ENCODE measurements around the gene ZSCAN25.
"Not testable (repeated sequence)": the region's sequence is repeated elsewhere in the genome, so short reads cannot be mapped to it uniquely, and the experiment has no call there.

ZSCAN25 gene

GRCh38 chr7:99616359-99617191 lies at the start of gene ZSCAN25:
Gene ZSCAN25, plus strand, starts transcription at chr7:99616946. Its CDS starts 2,661 bp downstream, at chr7:99619607.
- peak; percentile 39 for FAIRE-seq

DNA sequence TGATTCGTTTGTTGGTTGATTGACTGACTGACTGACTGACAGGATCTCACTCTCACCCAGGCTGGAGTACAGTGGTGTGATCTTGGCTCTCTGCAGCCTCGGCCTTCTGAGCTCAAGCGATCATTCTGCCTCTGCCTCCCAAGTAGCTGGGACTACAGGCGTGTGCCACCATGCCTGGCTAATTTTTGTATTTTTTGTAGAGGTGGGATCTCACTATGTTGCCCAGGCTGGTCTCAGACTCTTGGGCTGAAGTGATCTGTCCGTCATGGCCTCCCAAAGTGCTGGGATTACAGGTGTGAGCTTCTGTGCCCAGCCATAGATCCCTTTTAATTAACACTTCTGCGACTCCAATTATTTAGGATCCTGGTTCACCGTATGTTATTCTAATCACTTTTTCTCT lies 48.0 kb upstream of the ZSCAN25 start:
- FAIRE-seq, result not testable (repeated sequence)

DNA sequence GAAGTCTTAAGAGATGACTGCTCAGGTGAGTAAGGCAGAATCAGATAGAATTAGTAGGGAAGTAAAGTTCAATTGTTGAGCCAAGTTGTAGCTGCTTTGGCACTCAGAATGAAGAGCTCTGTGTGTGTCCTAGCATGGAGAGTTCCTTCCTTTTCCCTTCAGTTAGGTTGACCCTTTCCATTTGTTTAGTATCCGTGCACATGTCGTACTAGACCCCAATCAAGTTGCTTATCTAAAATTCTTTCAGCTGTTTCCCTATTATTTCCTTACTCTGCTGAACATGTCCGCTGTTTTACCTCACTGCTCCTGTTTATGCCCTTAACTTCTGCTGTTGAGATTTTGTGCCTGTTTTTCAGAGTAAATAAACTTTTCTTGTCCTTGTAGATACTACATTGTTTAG lies 45.0 kb upstream of the ZSCAN25 start:
- no peak for FAIRE-seq

- FAIRE-seq, result no peak
These were observed 43.5 kb upstream of the ZSCAN25 start for GRCh38 chr7:99573257-99573656.

GRCh38 chr7:99576251-99576650 lies 40.5 kb upstream of the ZSCAN25 start:
- no peak for FAIRE-seq

- FAIRE-seq, result no peak
These were observed 37.3 kb upstream of the ZSCAN25 start for GRCh38 chr7:99579281-99579955.

DNA sequence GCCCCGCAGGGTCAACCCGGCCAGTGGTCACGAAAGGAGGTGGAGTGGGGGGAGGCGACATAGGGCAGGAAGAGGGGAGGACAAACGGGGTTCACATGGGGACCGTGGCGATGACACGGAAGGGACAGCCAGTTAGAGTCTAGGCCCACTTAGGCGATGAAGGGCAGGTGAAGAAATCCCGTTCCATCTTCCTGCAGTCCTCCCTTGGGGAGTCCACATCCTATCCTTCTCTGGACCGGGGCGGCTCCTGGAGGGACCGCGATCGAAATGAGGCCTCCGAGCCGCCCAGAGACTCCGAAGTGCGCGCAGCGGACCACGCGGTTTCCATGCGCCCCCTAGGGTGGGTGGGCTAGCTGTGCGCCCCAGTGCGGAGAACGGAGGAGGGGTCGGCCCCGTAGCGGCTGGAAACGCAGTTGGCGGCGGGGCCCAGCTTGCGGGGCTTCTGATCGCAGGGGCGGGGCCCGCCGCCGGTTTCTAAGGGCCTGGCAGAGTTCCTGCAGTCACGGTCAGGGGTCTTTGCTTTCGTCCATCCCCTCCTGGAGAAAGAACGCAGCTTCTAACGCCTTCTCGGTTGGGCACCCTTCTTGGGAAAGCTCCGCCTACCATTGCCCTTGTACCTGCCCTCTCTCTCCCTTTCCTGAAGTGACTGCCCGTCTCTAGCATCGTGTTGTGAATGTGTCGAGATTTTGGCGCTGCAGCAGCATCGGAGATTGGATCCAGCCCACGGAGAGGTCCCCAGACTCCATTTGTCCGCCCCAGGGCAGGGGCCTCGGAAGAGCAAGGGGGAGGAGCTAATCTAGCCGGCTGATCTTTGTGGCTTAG lies 36.6 kb upstream of the ZSCAN25 start:
- no peak for FAIRE-seq

- FAIRE-seq, result not testable (repeated sequence)
These were observed 35.9 kb upstream of the ZSCAN25 start for GRCh38 chr7:99580778-99581332.

GRCh38 chr7:99588868-99589267 lies 27.9 kb upstream of the ZSCAN25 start:
- no peak for FAIRE-seq

DNA sequence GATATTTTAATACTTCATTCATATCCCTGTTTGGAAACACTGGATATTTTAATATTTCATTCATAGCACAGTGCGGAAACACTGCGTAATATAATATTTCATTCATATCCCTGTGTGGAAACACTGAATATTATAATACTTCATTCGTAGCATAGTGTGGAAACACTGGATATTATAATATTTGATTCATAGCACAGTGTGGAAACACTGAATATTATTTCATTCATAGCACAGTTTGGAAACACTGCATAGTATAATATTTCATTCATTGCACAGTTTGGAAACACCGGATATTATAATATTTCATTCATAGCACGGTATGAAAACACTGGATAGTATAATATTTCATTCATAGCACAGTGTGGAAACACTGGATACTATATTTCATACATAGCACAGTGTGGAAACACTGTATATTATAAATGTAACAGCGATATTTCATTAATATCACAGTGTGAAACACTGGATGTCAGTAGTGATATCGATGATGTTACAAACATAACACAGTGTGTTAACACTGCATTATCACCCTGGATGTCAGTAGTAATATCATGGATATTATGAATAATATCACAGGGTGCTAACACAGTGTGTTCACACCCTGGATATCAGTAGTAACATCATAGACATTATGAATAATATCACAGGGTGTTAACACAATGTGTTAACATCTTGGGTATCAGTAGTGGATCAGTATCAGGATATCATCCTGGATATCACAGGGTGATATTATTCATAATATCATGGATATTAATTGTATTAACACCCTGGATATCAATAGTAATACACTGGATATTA lies 21.6 kb upstream of the ZSCAN25 start:
- no peak for FAIRE-seq

GRCh38 chr7:99596408-99596955 lies 20.3 kb upstream of the ZSCAN25 start:
- FAIRE-seq, result no peak

DNA sequence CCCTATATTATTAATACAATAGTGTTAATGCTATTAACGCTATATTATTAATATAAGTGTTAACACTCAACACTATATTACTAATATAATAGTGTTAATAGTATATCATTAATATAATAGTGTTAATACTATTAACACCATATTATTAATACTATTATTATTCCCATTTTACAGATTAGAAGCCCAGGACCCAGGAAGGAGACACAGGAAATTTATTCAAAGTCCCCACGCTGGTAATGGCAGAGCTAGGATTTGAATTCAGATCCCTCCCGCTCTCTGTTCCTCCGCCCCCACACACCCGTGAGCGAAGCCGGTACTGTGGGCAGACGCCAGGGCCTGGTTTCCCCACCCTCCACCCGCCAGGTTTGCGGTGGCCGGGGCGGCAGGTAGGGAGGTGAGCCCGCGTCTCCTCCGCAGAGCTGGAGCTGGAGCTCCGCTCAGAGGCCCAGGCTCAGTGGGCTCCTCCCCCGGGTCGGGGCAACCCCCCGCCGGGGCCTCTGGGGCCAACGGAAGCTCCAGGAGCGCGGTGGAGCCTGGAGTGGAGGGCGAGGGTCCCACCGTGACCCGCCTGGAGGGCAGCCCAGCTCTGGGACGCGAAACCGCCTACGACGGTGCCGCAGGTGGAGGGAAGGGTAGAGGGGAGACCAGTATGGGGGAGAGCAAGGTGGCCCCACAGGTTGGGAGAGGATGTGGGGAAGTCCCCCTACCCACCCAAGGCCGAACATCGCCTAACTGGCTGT lies 18.8 kb upstream of the ZSCAN25 start, which contains the start of gene TMEM225B:
Gene TMEM225B (plus strand): TSS at position 506 of the 740 bp plus-strand sequence. CDS start 6,122 bp downstream, outside the sequence.
- no peak for FAIRE-seq

DNA sequence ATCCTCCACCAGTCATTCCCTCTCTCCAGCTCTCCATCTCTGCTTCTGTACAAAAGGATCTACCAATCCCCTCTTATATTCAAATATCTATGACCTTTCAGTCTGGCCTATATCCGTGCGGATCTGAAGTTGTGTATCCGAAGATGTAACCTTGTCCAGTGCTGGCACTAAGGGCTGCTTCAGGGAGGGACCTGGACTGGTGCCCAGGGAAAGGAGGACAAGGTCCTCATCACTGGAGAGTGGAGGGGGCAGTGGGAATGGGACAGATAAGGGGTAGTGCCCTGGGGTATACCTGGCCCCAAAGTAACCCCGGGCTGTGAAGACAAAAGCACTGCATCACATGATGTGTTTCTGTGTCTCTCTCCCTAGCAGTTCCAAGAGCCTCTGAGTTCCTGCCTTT lies 16.9 kb upstream of the ZSCAN25 start:
- FAIRE-seq, result no peak

DNA sequence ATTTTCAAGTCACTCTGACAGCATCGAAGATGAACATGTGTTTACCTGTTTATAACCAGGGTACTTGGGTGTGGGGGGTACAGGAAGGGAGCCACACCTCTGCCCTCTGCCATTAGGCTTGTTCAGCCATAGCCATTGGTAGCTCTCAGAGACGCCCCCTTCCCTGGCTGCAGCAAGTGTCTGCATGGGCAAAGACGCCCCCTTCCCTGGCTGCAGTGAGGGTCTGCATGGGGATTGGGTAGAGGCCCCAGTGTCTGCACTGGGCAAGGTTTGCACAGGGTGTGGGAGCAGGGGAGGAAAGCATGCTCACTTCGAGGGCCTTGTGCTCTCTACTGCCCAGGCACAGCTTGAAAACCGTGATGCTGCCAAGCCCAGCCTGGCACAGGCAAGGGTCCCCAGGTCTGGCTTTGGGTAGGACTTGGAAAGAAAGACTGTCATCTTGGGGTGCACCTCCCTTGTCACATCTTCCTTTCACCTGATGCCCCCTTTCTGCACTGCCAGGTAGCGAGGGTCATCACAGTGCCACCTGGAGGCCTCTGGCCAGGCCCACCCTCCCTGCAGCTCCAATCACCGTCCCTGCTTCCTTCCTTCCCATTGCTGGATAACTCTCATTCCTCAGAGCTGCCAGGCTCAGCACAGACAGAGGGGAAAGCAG lies 15.0 kb upstream of the ZSCAN25 start:
- FAIRE-seq, result no peak

- FAIRE-seq, result no peak
These were observed 11.2 kb upstream of the ZSCAN25 start for GRCh38 chr7:99605527-99605926.

DNA sequence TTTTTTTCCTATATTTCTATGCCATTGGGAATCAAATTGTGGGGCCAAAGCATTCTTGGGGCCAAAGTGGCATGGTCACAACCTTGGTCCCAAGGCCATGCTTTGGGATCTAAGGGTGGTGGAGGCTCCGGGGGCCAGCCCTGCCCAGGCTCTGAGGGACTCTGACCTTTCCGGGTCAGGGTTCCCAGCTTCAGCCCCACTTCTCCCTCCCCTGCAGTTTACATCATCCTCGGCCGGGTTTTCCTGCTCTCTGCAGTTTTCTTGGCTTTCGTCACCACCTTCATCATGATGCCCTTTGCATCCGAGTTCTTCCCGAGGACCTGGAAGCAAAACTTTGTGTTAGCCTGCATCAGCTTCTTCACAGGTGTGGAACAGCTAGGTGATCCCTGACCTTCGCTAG lies 10.2 kb upstream of the ZSCAN25 start:
- no peak for FAIRE-seq

DNA sequence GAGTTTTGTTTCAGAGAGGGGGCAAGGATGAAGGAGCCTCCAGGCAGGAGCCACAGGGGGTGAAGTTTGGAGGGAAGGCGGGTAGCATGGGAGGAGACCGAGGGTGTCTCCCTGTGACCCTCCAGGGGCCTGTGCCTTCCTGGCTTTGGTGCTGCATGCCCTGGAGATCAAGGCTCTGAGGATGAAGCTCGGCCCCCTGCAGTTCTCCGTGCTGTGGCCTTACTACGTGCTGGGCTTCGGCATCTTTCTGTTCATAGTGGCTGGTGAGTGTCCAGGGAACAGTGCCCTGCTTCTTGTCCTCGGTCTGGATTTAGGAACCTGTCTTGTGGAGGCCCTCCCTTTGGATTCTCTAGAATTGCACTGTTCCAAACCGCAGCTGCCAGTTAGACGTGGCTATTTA lies 9.2 kb upstream of the ZSCAN25 start:
- FAIRE-seq, result no peak

- no peak for FAIRE-seq
These were observed 2.3 kb upstream of the ZSCAN25 start for GRCh38 chr7:99614495-99614894.

DNA sequence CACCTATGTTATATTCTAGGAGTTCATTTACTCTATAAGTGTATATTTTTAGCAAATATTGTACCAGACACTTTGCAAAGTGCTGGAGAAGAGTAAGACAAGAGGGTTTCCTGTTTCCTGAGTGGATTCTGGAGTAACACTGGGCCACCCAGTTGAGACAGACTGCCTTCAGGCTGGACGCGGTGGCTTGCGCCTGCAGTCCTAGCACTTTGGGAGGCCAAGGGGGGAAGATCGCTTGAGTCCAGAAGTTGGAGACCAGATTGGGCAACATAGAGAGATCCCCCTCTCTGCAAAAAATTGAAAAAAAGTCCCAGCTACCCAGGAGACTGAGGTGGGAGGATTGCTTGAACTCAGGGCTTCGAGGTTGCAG lies 772 bp upstream of the ZSCAN25 start:
- FAIRE-seq, result no peak

DNA sequence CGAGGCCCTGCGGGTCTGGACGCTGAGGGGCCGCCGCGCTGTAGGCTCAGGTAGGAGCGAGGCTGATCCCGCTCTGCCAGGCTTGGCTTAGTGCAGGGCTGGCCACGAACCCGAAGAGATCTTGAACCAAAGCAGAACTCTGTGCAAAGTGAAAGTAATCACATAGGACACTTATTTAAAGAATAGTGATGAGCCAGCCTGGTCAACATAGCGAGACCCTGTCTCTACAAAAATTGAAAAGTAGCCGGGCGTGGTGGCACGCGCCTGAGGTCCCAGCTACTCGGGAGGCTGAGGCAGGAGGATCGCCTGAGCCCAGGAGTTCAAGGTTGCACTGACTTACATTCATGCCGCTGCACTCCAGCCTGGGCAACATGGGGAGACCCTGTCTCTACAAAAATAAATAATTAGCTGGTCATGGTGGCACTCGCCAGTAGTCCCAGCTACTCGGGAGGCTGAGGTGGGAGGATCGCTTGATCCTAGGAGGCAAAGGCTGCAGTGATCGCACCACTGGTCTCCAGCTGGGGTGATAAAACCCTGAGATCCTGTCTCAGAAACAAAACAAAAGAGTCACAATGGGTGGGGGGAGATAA lies 541 bp downstream of the ZSCAN25 start:
- no peak for FAIRE-seq
